Adrenal gland (tissue), 12 donors: ENCODE measurements around the gene NLGN4X. TPM values are rescaled to one million over a fixed set of nuclear protein-coding genes. Genes with fewer than 3 reads are reported as not detected.

Source experiments
- DNase-seq, 7 donors: peaks; one replicate each; pipeline ENCODE4 v3.0.0-alpha.2; 2019 to 2020
- H3K27ac ChIP-seq, 5 donors: fragments of 200-600 bp; sonication (generic) in 4 of 5; 1 replicate in 3 of 5; 2 replicates in 2 of 5; pipeline versions ENCODE4 v1.5.1 to v1.8.0; 2016 to 2020; ENCODE audit warnings: mild to moderate bottlenecking in 1 of 5
- H3K27me3 ChIP-seq: fragments of 200-600 bp; 2 replicates; pipeline ENCODE4 v1.8.0; 2021
- H3K36me3 ChIP-seq, 2 donors: fragments of 200-600 bp; replicated peaks in 1 of 2; 1 replicate in 1 of 2; 2 replicates in 1 of 2; pipeline versions ENCODE4 v1.5.1 to v1.8.0; 2018 to 2022
- H3K4me1 ChIP-seq, 2 donors: fragments of 200-600 bp; replicated peaks in 1 of 2; 1 replicate in 1 of 2; 2 replicates in 1 of 2; pipeline versions ENCODE4 v1.5.1 to v1.8.0; 2018 to 2021
- H3K4me3 ChIP-seq, 4 donors: fragments of 200-600 bp; sonication (generic) in 3 of 4; one replicate each; pipeline ENCODE4 v1.5.1; 2016 to 2018
- H3K9me3 ChIP-seq, 3 donors: fragments of 200-600 bp; sonication (generic) in 1 of 3; replicated peaks in 1 of 3; 1 replicate in 2 of 3; 2 replicates in 1 of 3; pipeline versions ENCODE4 v1.5.1 to v1.8.0; 2016 to 2021
- POLR2A ChIP-seq, 2 donors: fragments of 450-650 bp; IDR thresholded peaks; one replicate each; pipeline ENCODE4 v1.6.1; 2017; ENCODE audit warnings: antibody characterized with exemption in 2 of 2, mild to moderate bottlenecking in 2 of 2, moderate library complexity in 1 of 2
- WGBS, 4 donors: extraction: QIAGEN DNeasy Blood & Tissue Kit in 2 of 4; methylation state at CpG; one replicate each; pipeline versions ENCODE4 v1.1.5 to v1.1.7; 2013 to 2017; 5-methylcytosine and 5-hydroxymethylcytosine counted together
- intact Hi-C, 2 donors: fragments of 100-400 bp; cut with DNase I; formaldehyde crosslinking; loops; one replicate each; pipeline versions ENCODE4 v1.14.1 to v1.15.0; 2022 to 2023
- polyA plus RNA-seq, 3 donors: library from polyadenylated mRNA; stranded (reverse); fragments of 200-250 nt in 2 of 3; fragments of 350-450 nt in 1 of 3; fragmentation: Illumina TruSeq in 1 of 3; extraction: RNeasy Lipid Tissue Mini Kit (QIAGEN cat#74804) in 1 of 3; gene quantifications; one replicate each; pipeline ENCODE4 v1.2.3, GENCODE V29; 2013 to 2014
- total RNA-seq, 9 donors: library from RNA; depleted of rRNA in 4 of 9; stranded (reverse); fragments of >200 nt in 4 of 9; fragments of 120-200 nt in 1 of 9; fragmentation: NEBNext Ultra II Directional in 1 of 9; extraction: Animal tissue kit (Norgen Biotek cat#: 25700) in 1 of 9; gene quantifications; one replicate each; pipeline versions ENCODE4 v1.1.0 to v1.2.4, GENCODE V29; 2013 to 2023
- TF ChIP-seq, protein P1 (sequence below), 6 experiments: fragments of 450-650 bp in 4 of 6; fragments of 200-600 bp in 2 of 6; sonication (generic) in 1 of 6; IDR thresholded peaks; 1 replicate in 5 of 6; 2 replicates in 1 of 6; pipeline versions ENCODE4 v1.5.1 to v1.8.0; 2016 to 2021; ENCODE audit warnings: antibody characterized with exemption in 6 of 6, mild to moderate bottlenecking in 2 of 6, moderate library complexity in 1 of 6
- donor health status: healthy with polysubstance abuse.
- donor health status: Bipolar disorder and iron deficiency.
- donor health status: DM: yes; HTN: yes; CAD: no.
- donor health status: DM: no; HTN: no; CAD: no.
- donor health status: DM: no; HTN: no; CAD: no.
- donor health status: DM: yes; HTN: yes; CAD: no.

NLGN4X gene
- total and polyA plus RNA-seq, 12 donors: 0.16 to 3.4 (median 1.3) TPM

- TF ChIP-seq POLR2A (IDR thresholded peaks at IDR 0.05): no peak
- TF ChIP-seq, protein P1, sequence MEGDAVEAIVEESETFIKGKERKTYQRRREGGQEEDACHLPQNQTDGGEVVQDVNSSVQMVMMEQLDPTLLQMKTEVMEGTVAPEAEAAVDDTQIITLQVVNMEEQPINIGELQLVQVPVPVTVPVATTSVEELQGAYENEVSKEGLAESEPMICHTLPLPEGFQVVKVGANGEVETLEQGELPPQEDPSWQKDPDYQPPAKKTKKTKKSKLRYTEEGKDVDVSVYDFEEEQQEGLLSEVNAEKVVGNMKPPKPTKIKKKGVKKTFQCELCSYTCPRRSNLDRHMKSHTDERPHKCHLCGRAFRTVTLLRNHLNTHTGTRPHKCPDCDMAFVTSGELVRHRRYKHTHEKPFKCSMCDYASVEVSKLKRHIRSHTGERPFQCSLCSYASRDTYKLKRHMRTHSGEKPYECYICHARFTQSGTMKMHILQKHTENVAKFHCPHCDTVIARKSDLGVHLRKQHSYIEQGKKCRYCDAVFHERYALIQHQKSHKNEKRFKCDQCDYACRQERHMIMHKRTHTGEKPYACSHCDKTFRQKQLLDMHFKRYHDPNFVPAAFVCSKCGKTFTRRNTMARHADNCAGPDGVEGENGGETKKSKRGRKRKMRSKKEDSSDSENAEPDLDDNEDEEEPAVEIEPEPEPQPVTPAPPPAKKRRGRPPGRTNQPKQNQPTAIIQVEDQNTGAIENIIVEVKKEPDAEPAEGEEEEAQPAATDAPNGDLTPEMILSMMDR (IDR thresholded peaks at IDR 0.05): no peak
- no peaks in the 10 kb centered on the region for H3K36me3 ChIP-seq
- H3K27ac ChIP-seq: no peak overlapping the region
- no peaks in the 10 kb centered on the region for H3K27me3 ChIP-seq
- intact Hi-C loops: no loop called here
- H3K9me3 ChIP-seq: no peaks in the 10 kb centered on the region
- no peaks in the 10 kb centered on the region for H3K4me1 ChIP-seq
- no peak overlapping the region for H3K4me3 ChIP-seq
- 90 to 94% (median 90%) methylated on average over 5 of the region's 5 CpGs for WGBS, 4 donors
- DNase-seq: no peak
These were observed 95.7 kb downstream of the NLGN4X start for GRCh38 chrX:6132970-6133369.

GRCh38 chrX:6131287-6131686, 97.4 kb downstream of the NLGN4X start:
- no peak overlapping the region for H3K4me3 ChIP-seq
- no peaks in the 10 kb centered on the region for H3K9me3 ChIP-seq
- TF ChIP-seq, protein P1 (IDR thresholded peaks at IDR 0.05): no peak
- TF ChIP-seq POLR2A (IDR thresholded peaks at IDR 0.05): no peak
- no peak for DNase-seq
- H3K36me3 ChIP-seq: no peaks in the 10 kb centered on the region
- intact Hi-C loops: no loop called here
- no peaks in the 10 kb centered on the region for H3K27me3 ChIP-seq
- H3K27ac ChIP-seq: no peak overlapping the region
- no peaks in the 10 kb centered on the region for H3K4me1 ChIP-seq

DNA sequence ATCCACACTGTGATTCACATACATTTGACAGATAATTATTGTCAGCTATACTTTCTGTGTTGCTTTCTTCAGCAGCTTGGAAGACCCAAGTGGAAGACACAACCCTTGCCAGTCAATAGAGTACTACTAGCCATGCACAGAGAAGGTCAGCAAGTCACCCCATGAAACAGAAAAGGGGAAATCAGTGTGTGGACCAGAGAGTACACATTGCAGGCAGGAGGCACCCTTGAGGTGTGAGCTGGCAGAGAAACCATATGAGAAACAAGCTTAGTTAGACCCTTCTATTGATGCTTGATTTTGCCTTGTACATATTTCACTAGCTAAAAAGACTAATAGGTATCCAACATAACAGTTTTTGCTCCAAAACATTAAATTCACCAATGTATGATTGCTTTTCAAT, 99.5 kb downstream of the NLGN4X start:
- H3K27ac ChIP-seq: no peak overlapping the region
- H3K4me3 ChIP-seq: no peak overlapping the region
- H3K27me3 ChIP-seq: no peaks in the 10 kb centered on the region
- no peaks in the 10 kb centered on the region for H3K9me3 ChIP-seq
- H3K4me1 ChIP-seq: no peaks in the 10 kb centered on the region
- no peaks in the 10 kb centered on the region for H3K36me3 ChIP-seq
- no peak for TF ChIP-seq POLR2A (IDR thresholded peaks at IDR 0.05)
- TF ChIP-seq, protein P1 (IDR thresholded peaks at IDR 0.05): no peak
- no peak for DNase-seq
- intact Hi-C loops: no loop called here

GRCh38 chrX:6120329-6120728, 108.3 kb downstream of the NLGN4X start:
- TF ChIP-seq, protein P1 (IDR thresholded peaks at IDR 0.05): no peak
- TF ChIP-seq POLR2A (IDR thresholded peaks at IDR 0.05): no peak
- 17 to 55% (median 52%) methylated on average over 1 to 2 of the region's 2 CpGs for WGBS, 4 donors
- DNase-seq: no peak
- Histone ChIP-seq H3K4me3 (no peak overlapping the region), H3K27me3 (no peaks in the 10 kb centered on the region), H3K36me3 (no peaks in the 10 kb centered on the region), H3K9me3 (no peaks in the 10 kb centered on the region), H3K27ac (no peak overlapping the region), H3K4me1 (no peaks in the 10 kb centered on the region)
- intact Hi-C loops: no loop called here
